HG02870 (cell line): ENCODE data around the gene PPY.
"Not testable (repeated sequence)": the region's sequence is repeated elsewhere in the genome, so short reads cannot be mapped to it uniquely, and the experiment has no call there.

Source experiments
- ATAC-seq: cut with Tn5 transposase; IDR thresholded peaks from one replicate; pipeline ENCODE4 v1.9.1; 2021; ENCODE audit warnings: mild to moderate bottlenecking, moderate library complexity; ENCODE audit not compliant: unreplicated experiment

The PPY gene

GRCh38 chr17:43967251-43967875 is 25.1 kb upstream of the PPY start:
- no peak for ATAC-seq

GRCh38 chr17:43966276-43966675 is 24.0 kb upstream of the PPY start:
- no peak for ATAC-seq

GRCh38 chr17:43962479-43962878 is 20.2 kb upstream of the PPY start:
- ATAC-seq: no peak

- no peak for ATAC-seq
Observed at GRCh38 chr17:43961954-43962353, 19.7 kb upstream of the PPY start.

- not testable (repeated sequence) for ATAC-seq
Observed at GRCh38 chr17:43961292-43961691, 19.0 kb upstream of the PPY start.

GRCh38 chr17:43958748-43959352 is 16.6 kb upstream of the PPY start:
- ATAC-seq: no peak

GRCh38 chr17:43956222-43956621 is 13.9 kb upstream of the PPY start:
- no peak for ATAC-seq

GRCh38 chr17:43953746-43954145 is 11.5 kb upstream of the PPY start, which contains the start of gene PYY:
Gene PYY (minus strand): TSS chr17:43953940. CDS start chr17:43953483, 457 bp downstream.
- no peak for ATAC-seq

GRCh38 chr17:43952724-43953666 is 10.7 kb upstream of the PPY start:
- ATAC-seq: no peak

- no peak for ATAC-seq
Observed at GRCh38 chr17:43952351-43952723, 10.1 kb upstream of the PPY start.

GRCh38 chr17:43951750-43952149 is 9.5 kb upstream of the PPY start:
- no peak for ATAC-seq

GRCh38 chr17:43950554-43950953 is 8.3 kb upstream of the PPY start:
- no peak for ATAC-seq

- ATAC-seq: no peak
Observed at GRCh38 chr17:43949781-43950180, 7.5 kb upstream of the PPY start.

GRCh38 chr17:43946781-43947180 is 4.5 kb upstream of the PPY start:
- ATAC-seq: no peak

GRCh38 chr17:43945074-43945829 is 3.0 kb upstream of the PPY start:
- ATAC-seq: no peak

- ATAC-seq: no peak
Observed at GRCh38 chr17:43940630-43941029, 1.6 kb downstream of the PPY start.

GRCh38 chr17:43939886-43940285 is 2.4 kb downstream of the PPY start:
- ATAC-seq: no peak

- ATAC-seq: not testable (repeated sequence)
Observed at GRCh38 chr17:43939452-43939851, 2.8 kb downstream of the PPY start.

- no peak for ATAC-seq
Observed at GRCh38 chr17:43938838-43939182, 3.5 kb downstream of the PPY start.

- ATAC-seq: no peak
Observed at GRCh38 chr17:43936434-43936833, 5.8 kb downstream of the PPY start.

- no peak for ATAC-seq
Observed at GRCh38 chr17:43935926-43936261, 6.4 kb downstream of the PPY start.
